Endothelial cell of umbilical vein (primary cell): ENCODE data around the gene AQP3. TPM values are rescaled to one million over a fixed set of nuclear protein-coding genes. Genes with fewer than 3 reads are reported as not detected.

Source experiments
- BruUV-seq: library from RNA; stranded (reverse); fragments of 400-500 nt; replicated peaks from 2 replicates; lab custom pipeline; 2021; lab: Mats Ljungman, UMichigan
- CTCF ChIA-PET: fragments of 300-600, 350-600 bp; sonication (Branson Sonifier 250); formaldehyde crosslinking; loops from one replicate; lab custom pipeline; 2021; ENCODE audit warnings: antibody characterized with exemption, inconsistent platforms; lab: Charles Lee
- POLR2A ChIA-PET: fragments of 300-600, 350-600 bp; sonication (Branson Sonifier 250); formaldehyde crosslinking; loops from one replicate; lab custom pipeline; 2021; ENCODE audit warnings: antibody characterized with exemption, inconsistent platforms; lab: Charles Lee
- DNase-seq: peaks from one replicate; pipeline ENCODE4 v3.0.0-alpha.2; 2011; ENCODE audit warnings: low read depth, low spot score
- FAIRE-seq: peaks from 2 replicates; lab custom pipeline; 2011; peaks lifted over from hg19 to GRCh38; lab: Jason Lieb, UNC
- H2AFZ ChIP-seq: 2 replicates; pipeline ENCODE4 v1.6.0; 2012; ENCODE audit warnings: low read depth, low read length, control low read depth, inconsistent platforms
- H3K27ac ChIP-seq: 2 replicates; pipeline ENCODE4 v1.5.1; 2011; ENCODE audit warnings: low read depth, mild to moderate bottlenecking, control low read depth, low read length, moderate library complexity; ENCODE audit not compliant: insufficient read depth
- H3K27me3 ChIP-seq, 2 experiments: 2 replicates each; pipeline versions ENCODE4 v1.6.0 to v1.6.1; 2011; ENCODE audit warnings: low read length in 2 of 2, mixed read lengths in 1 of 2; ENCODE audit not compliant: control insufficient read depth in 2 of 2, insufficient read depth in 2 of 2
- H3K36me3 ChIP-seq, 2 experiments: 2 replicates in 1 of 2; 3 replicates in 1 of 2; pipeline ENCODE4 v1.5.1; 2011; ENCODE audit warnings: low read length in 2 of 2, mild to moderate bottlenecking in 1 of 2, moderate library complexity in 1 of 2; ENCODE audit not compliant: control insufficient read depth in 2 of 2, insufficient read depth in 2 of 2; ENCODE audit errors: extremely low read depth in 1 of 2
- H3K4me1 ChIP-seq: 3 replicates; pipeline ENCODE4 v1.5.1; 2011; ENCODE audit warnings: mild to moderate bottlenecking, low read length; ENCODE audit not compliant: control insufficient read depth, insufficient read depth; ENCODE audit errors: extremely low read depth
- H3K4me2 ChIP-seq: 2 replicates; pipeline ENCODE4 v1.6.1; 2011; ENCODE audit warnings: low read length, control low read depth, mixed read lengths; ENCODE audit not compliant: insufficient read depth
- H3K4me3 ChIP-seq, 3 experiments: fragments of 200-600 bp in 1 of 3; sonication (generic), shearing (Covaris generic) in 1 of 3; replicated peaks in 1 of 3; 2 replicates each; pipeline ENCODE4 v1.5.1; 2011 to 2016; ENCODE audit warnings: control low read depth in 3 of 3, low read length in 3 of 3, mild to moderate bottlenecking in 2 of 3, inconsistent platforms in 1 of 3, low read depth in 1 of 3, moderate library complexity in 1 of 3; ENCODE audit not compliant: insufficient read depth in 1 of 3
- H3K79me2 ChIP-seq: 2 replicates; pipeline ENCODE4 v1.6.0; 2012; ENCODE audit warnings: low read length, inconsistent platforms; ENCODE audit not compliant: control insufficient read depth, insufficient read depth
- H3K9ac ChIP-seq: replicated peaks from 2 replicates; pipeline ENCODE3; 2011; ENCODE audit warnings: low read length, control low read depth; ENCODE audit not compliant: insufficient read depth; ENCODE audit errors: extremely low read depth
- H3K9me1 ChIP-seq: replicated peaks from 3 replicates; pipeline ENCODE4 v1.6.0; 2011; ENCODE audit warnings: mild to moderate bottlenecking, low read length; ENCODE audit not compliant: control insufficient read depth, insufficient read depth; ENCODE audit errors: extremely low read depth
- H3K9me3 ChIP-seq: replicated peaks from 2 replicates; pipeline ENCODE4 v1.5.1; 2012; ENCODE audit warnings: low read length, inconsistent platforms; ENCODE audit not compliant: control insufficient read depth, insufficient read depth
- H4K20me1 ChIP-seq: replicated peaks from 2 replicates; pipeline ENCODE3; 2011; ENCODE audit warnings: mild to moderate bottlenecking, low read length; ENCODE audit not compliant: control insufficient read depth, insufficient read depth; ENCODE audit errors: extremely low read depth
- EZH2 ChIP-seq: IDR thresholded peaks from 2 replicates; pipeline ENCODE4 v1.6.1; 2012; ENCODE audit warnings: borderline replicate concordance, low read depth, mild to moderate bottlenecking, moderate library complexity, low read length, inconsistent platforms; ENCODE audit not compliant: severe bottlenecking
- FOS ChIP-seq: IDR thresholded peaks from 2 replicates; pipeline ENCODE4 v1.6.1; 2011; ENCODE audit warnings: mild to moderate bottlenecking, low read length, moderate library complexity, borderline replicate concordance; ENCODE audit not compliant: insufficient read depth
- GATA2 ChIP-seq: IDR thresholded peaks from 2 replicates; pipeline ENCODE4 v1.7.0; 2011; ENCODE audit warnings: low read depth, mild to moderate bottlenecking, moderate library complexity, mixed read lengths, low read length; ENCODE audit not compliant: insufficient read length, insufficient read depth
- JUN ChIP-seq: IDR thresholded peaks from 2 replicates; pipeline ENCODE4 v1.6.1; 2011; ENCODE audit warnings: borderline replicate concordance, low read depth; ENCODE audit not compliant: insufficient read length, insufficient read depth
- MAX ChIP-seq: IDR thresholded peaks from 2 replicates; pipeline ENCODE4 v1.6.1; 2011; ENCODE audit not compliant: insufficient read depth, insufficient read length
- MYC ChIP-seq: IDR thresholded peaks from one replicate; pipeline ENCODE4 v1.6.1; 2011; ENCODE audit warnings: mild to moderate bottlenecking, low read depth, low read length
- POLR2A ChIP-seq: IDR thresholded peaks from 2 replicates; pipeline ENCODE4 v1.6.1; 2012; ENCODE audit warnings: low read depth, mild to moderate bottlenecking, control low read depth, low read length
- POLR2AphosphoS5 ChIP-seq: IDR thresholded peaks from 2 replicates; pipeline ENCODE4 v1.6.1; 2012; ENCODE audit warnings: low read depth, mild to moderate bottlenecking, control low read depth, low read length, moderate library complexity; ENCODE audit not compliant: insufficient read depth
- dilution Hi-C: fragments of 300-500 bp; cut with MboI; formaldehyde crosslinking; loops from one replicate; pipeline ENCODE4 v1.15.0; 2019; ENCODE audit warnings: low sequenced_read_pairs; ENCODE audit not compliant: extremely low pct_ligation_motif_present
- intact Hi-C: fragments of 100-400 bp; cut with micrococcal nuclease; formaldehyde crosslinking; loops from one replicate; pipeline ENCODE4 v1.10.0; 2022
- polyA plus RNA-seq, 4 experiments: library from polyadenylated mRNA; depleted of rRNA in 3 of 4; stranded (reverse) in 3 of 4; unstranded in 1 of 4; fragments of >200 nt; gene quantifications; 2 replicates each; pipeline versions ENCODE4 v1.2.1 to v1.2.3, GENCODE V29; 2011 to 2012; ENCODE audit warnings: missing spikeins in 1 of 4
- total RNA-seq: library from RNA; stranded (reverse); gene quantifications from 2 replicates; pipeline ENCODE4 v1.2.3, GENCODE V29; 2021
- TF ChIP-seq, protein P1 (sequence below), 2 donors: IDR thresholded peaks; 1 replicate in 1 of 2; 2 replicates in 1 of 2; pipeline ENCODE4 v1.5.1; 2011; ENCODE audit warnings: low read length in 2 of 2, mild to moderate bottlenecking in 2 of 2, moderate library complexity in 2 of 2, control low read depth in 1 of 2, inconsistent platforms in 1 of 2, low read depth in 1 of 2; ENCODE audit not compliant: insufficient read depth in 1 of 2; ENCODE audit errors: extremely low read depth in 1 of 2

The AQP3 gene
- total and polyA plus RNA-seq, 2 donors (not counting 3 experiments of a cell fraction or from before 2014, with no cell fraction given) = 0.93 to 1.8 TPM

DNA sequence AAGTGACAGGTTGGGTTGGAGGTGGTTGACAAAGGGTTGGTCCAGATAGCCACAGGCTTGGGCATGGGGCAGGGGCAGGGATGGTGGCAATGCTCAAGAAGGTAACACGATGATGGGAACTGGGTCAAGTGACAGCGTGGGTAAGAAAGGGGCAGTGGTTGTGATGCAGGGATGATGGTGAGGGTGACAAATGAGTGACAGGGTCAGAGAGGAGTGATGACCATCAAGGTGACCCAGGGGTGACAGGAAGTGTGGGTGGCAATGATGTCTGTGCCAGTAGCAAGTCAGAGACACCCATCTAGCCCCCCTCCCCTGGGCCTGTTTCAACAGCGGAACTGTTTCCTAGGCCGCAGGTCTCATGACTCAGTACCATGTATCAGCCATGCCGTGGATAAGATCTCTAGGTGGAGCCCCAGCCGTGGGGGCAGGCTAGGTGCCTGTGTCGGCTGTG is 20.5 kb downstream of the AQP3 start:
- no peak for FAIRE-seq

More for the DNA sequence above, 20.5 kb downstream of the AQP3 start:
- H3K9me3 ChIP-seq = no peaks in the 10 kb centered on the region
- ChIA-PET CTCF (interaction anchor here (1.2 kb wide), 1 partner anchor 26 kb away, joined by 3 read pairs; no protein-coding TSS in a partner anchor), POLR2A (no interaction called here)
- dilution Hi-C loops = no loop called here
- no peak overlapping the region for H3K4me3 ChIP-seq
- TF ChIP-seq POLR2A (no peak), MAX (no peak), GATA2 (no peak), POLR2AphosphoS5 (no peak), MYC (no peak), FOS (no peak), EZH2 (no peak), JUN (no peak)
- TF ChIP-seq, protein P1, sequence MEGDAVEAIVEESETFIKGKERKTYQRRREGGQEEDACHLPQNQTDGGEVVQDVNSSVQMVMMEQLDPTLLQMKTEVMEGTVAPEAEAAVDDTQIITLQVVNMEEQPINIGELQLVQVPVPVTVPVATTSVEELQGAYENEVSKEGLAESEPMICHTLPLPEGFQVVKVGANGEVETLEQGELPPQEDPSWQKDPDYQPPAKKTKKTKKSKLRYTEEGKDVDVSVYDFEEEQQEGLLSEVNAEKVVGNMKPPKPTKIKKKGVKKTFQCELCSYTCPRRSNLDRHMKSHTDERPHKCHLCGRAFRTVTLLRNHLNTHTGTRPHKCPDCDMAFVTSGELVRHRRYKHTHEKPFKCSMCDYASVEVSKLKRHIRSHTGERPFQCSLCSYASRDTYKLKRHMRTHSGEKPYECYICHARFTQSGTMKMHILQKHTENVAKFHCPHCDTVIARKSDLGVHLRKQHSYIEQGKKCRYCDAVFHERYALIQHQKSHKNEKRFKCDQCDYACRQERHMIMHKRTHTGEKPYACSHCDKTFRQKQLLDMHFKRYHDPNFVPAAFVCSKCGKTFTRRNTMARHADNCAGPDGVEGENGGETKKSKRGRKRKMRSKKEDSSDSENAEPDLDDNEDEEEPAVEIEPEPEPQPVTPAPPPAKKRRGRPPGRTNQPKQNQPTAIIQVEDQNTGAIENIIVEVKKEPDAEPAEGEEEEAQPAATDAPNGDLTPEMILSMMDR (IDR thresholded peaks at IDR 0.05; ENCODE audit: extremely low read depth in 1 of 2, insufficient read depth in 1 of 2, low read depth in 1 of 2, low read length in 2 of 2) = no peak
- H4K20me1 ChIP-seq = no peaks in the 10 kb centered on the region
- no peak overlapping the region for H3K27ac ChIP-seq
- intact Hi-C loops = no loop called here
- no peaks in the 10 kb centered on the region for H3K27me3 ChIP-seq
- H3K4me2 ChIP-seq = no peak overlapping the region
- no peak overlapping the region for H3K9ac ChIP-seq
- no TSS peak for BruUV-seq
- no peaks in the 10 kb centered on the region for H3K4me1 ChIP-seq
- no peak for DNase-seq
- no peaks in the 10 kb centered on the region for H3K79me2 ChIP-seq
- no peaks in the 10 kb centered on the region for H3K36me3 ChIP-seq
- no peak overlapping the region for H2AFZ ChIP-seq
- H3K9me1 ChIP-seq = no peaks in the 10 kb centered on the region
